IMR-90 (cell line): Measurements from ENCODE around the gene TLDC2. TPM values are rescaled to one million over a fixed set of nuclear protein-coding genes. Genes with fewer than 3 reads are reported as not detected.

Source experiments
- CEBPB ChIP-seq: IDR thresholded peaks from 2 replicates; pipeline ENCODE4 v1.6.1; 2012; ENCODE audit warnings: low read depth, low read length, improper control_type of control experiment
- MXI1 ChIP-seq: IDR thresholded peaks from 2 replicates; pipeline ENCODE4 v1.6.1; 2012; ENCODE audit warnings: low read depth, mild to moderate bottlenecking, low read length, moderate library complexity, borderline replicate concordance
- RAD21 ChIP-seq: IDR thresholded peaks from 2 replicates; pipeline ENCODE4 v1.6.1; 2012; ENCODE audit warnings: low read length, improper control_type of control experiment
- polyA plus RNA-seq, 3 experiments: library from polyadenylated mRNA; depleted of rRNA; stranded (reverse); fragments of >200 nt; gene quantifications; 2 replicates each; pipeline ENCODE4 v1.2.3, GENCODE V29; 2012; ENCODE audit warnings: low replicate concordance in 1 of 3
- total RNA-seq: library from RNA; depleted of rRNA; stranded (reverse); fragments of >200 nt; gene quantifications from 2 replicates; pipeline ENCODE4 v1.2.3, GENCODE V29; 2012
- TF ChIP-seq, protein P1 (sequence below): fragments of 150-350 bp; IDR thresholded peaks from 2 replicates; pipeline ENCODE4 v1.6.1; 2016; ENCODE audit warnings: low read depth, mild to moderate bottlenecking, low read length, moderate library complexity, borderline replicate concordance

The TLDC2 gene
- total and polyA plus RNA-seq, 2 of the 4 experiments (the other 2 are of a cell fraction): 0.18 to 0.19 TPM

DNA sequence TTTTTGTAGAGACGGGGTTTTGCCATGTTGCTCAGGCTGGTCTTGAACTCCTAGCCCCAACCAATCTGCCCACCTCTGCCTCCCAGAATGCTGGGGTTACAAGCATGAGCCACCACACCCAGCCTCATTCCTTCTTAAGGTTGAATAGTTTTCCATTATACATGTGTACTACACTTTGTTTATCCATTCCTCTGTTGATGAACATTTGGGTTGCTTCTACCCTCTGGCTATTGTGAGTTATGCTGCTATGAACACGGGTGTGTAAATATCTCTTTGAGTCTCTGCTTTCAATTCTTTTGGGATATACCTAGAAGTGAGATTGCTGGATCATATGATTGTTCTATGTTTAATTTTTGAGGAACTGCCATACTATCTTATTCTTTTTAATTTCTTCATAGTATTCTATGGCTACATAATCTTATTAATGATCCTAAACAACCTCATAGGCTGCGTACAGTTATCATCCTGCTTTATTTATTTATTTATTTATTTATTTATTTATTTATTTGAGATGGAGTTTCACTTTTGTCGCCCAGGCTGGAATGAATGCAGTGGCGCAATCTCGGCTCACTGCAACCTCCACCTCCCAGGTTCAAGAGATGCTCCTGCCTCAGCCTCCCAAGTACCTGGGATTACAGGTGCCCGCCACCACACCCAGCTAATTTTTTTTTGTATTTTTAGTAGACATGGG, 49.2 kb upstream of the TLDC2 start (continued):
- TF ChIP-seq, protein P1, sequence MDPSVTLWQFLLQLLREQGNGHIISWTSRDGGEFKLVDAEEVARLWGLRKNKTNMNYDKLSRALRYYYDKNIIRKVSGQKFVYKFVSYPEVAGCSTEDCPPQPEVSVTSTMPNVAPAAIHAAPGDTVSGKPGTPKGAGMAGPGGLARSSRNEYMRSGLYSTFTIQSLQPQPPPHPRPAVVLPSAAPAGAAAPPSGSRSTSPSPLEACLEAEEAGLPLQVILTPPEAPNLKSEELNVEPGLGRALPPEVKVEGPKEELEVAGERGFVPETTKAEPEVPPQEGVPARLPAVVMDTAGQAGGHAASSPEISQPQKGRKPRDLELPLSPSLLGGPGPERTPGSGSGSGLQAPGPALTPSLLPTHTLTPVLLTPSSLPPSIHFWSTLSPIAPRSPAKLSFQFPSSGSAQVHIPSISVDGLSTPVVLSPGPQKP: no peak
- TF ChIP-seq CEBPB: no peak
- no peak for TF ChIP-seq RAD21
- TF ChIP-seq MXI1: no peak
